NB4 (cell line): ENCODE results near the gene LGALS3.

ENCODE experiments used
- DNase-seq: peaks from one replicate; pipeline ENCODE4 v3.0.0; 2010; ENCODE audit warnings: low read depth
- H3K4me3 ChIP-seq: one replicate; pipeline ENCODE4 v1.5.1; 2011; ENCODE audit warnings: mild to moderate bottlenecking, low read depth, low read length, moderate library complexity
- CTCF ChIP-seq: IDR thresholded peaks from one replicate; pipeline ENCODE4 v1.5.1; 2012; ENCODE audit warnings: low read depth, low read length
- MAX ChIP-seq: IDR thresholded peaks from 2 replicates; pipeline ENCODE4 v1.6.1; 2011; ENCODE audit warnings: low read depth, low read length
- MYC ChIP-seq: IDR thresholded peaks from 2 replicates; pipeline ENCODE4 v1.6.1; 2011; ENCODE audit warnings: low read depth, low read length
- POLR2A ChIP-seq: IDR thresholded peaks from 2 replicates; pipeline ENCODE4 v1.6.1; 2011; ENCODE audit warnings: mild to moderate bottlenecking; ENCODE audit not compliant: insufficient read length; ENCODE audit errors: extremely low read depth

LGALS3 gene

GRCh38 chr14:55102141-55102621 is 26.9 kb upstream of the LGALS3 start:
- TF ChIP-seq MAX: peak; percentile 84
- peak; percentile 24 for TF ChIP-seq POLR2A
- TF ChIP-seq CTCF: no peak
- peak; percentile 87 for TF ChIP-seq MYC
- H3K4me3 ChIP-seq: no peak overlapping the region
- peak; percentile 94 for DNase-seq

GRCh38 chr14:55103005-55103640 is 25.9 kb upstream of the LGALS3 start:
- TF ChIP-seq POLR2A (peak; percentile 19), CTCF (no peak), MAX (0 out of 2 replicates have a peak, but pooled peaks have one; percentile 10), MYC (peak; percentile 52; the same call in 1 of the 2 replicates)
- peak; percentile 86 for DNase-seq
- H3K4me3 ChIP-seq: peak overlapping the region; percentile 0

- DNase-seq: peak; percentile 78
- no peak overlapping the region for H3K4me3 ChIP-seq
- no peak for TF ChIP-seq CTCF
- TF ChIP-seq POLR2A: no peak
- TF ChIP-seq MYC: no peak; the same call in 1 of the 2 replicates
- no peak for TF ChIP-seq MAX
Measured at GRCh38 chr14:55103971-55104954, 24.8 kb upstream of the LGALS3 start.

GRCh38 chr14:55105991-55106390 is 23.1 kb upstream of the LGALS3 start:
- DNase-seq: no peak
- TF ChIP-seq CTCF: no peak
- H3K4me3 ChIP-seq: no peak overlapping the region

- H3K4me3 ChIP-seq: peak overlapping the region; percentile 25
- TF ChIP-seq MYC: peak; percentile 99
- TF ChIP-seq MAX: peak; percentile 96
- TF ChIP-seq CTCF: no peak
- TF ChIP-seq POLR2A: peak; percentile 39
- peak; percentile 95 for DNase-seq
Measured at GRCh38 chr14:55107766-55108554, 21.1 kb upstream of the LGALS3 start.
